Measurements from ENCODE around the gene POTEI. TPM values are rescaled to one million over a fixed set of nuclear protein-coding genes. Genes with fewer than 3 reads are reported as not detected.
"Not testable (repeated sequence)": the region's sequence is repeated elsewhere in the genome, so short reads cannot be mapped to it uniquely, and the experiment has no call there.

POTEI gene
- total RNA-seq, 2 donors from 2014 or later, result under 0.01 TPM; not detected in 1

DNA sequence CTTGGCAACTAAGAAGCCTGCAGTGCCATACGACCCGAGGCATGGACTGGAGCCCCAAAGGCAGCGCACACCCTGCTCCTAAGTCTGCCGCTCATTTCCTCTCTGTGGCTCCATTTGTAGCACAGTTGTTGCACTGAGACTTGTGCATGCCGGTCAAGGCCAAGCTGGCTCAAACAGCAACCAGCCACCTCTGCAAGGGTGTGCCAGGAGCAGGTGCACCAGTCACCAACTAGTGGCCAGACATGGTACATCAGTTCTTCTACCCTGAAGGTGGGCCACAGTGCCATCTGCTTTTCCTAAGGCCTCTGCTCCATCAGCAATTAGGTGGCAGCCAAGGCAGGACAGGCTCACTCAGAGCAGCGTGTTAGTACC, 54.4 kb downstream of the POTEI start:
- H3K4me1 ChIP-seq; intact Hi-C loops (cut with DNase I); H3K36me3 ChIP-seq (replicated peaks in 1 of 2; ENCODE audit: insufficient read depth in 1 of 2, low read depth in 2 of 2); H3K9me3 ChIP-seq; H3K4me3 ChIP-seq; H3K27ac ChIP-seq; H3K27me3 ChIP-seq; ATAC-seq: not testable (repeated sequence)
- WGBS, 2 donors, result 82 to 90% methylated on average over 2 to 6 of the region's 6 CpGs
- TF ChIP-seq, protein P1, sequence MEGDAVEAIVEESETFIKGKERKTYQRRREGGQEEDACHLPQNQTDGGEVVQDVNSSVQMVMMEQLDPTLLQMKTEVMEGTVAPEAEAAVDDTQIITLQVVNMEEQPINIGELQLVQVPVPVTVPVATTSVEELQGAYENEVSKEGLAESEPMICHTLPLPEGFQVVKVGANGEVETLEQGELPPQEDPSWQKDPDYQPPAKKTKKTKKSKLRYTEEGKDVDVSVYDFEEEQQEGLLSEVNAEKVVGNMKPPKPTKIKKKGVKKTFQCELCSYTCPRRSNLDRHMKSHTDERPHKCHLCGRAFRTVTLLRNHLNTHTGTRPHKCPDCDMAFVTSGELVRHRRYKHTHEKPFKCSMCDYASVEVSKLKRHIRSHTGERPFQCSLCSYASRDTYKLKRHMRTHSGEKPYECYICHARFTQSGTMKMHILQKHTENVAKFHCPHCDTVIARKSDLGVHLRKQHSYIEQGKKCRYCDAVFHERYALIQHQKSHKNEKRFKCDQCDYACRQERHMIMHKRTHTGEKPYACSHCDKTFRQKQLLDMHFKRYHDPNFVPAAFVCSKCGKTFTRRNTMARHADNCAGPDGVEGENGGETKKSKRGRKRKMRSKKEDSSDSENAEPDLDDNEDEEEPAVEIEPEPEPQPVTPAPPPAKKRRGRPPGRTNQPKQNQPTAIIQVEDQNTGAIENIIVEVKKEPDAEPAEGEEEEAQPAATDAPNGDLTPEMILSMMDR (IDR thresholded peaks at IDR 0.05), result peak in 1 of 7 experiments; percentile 14
- DNase-seq, result peak in 2 of 4 donors; percentile 10 to 34

DNA sequence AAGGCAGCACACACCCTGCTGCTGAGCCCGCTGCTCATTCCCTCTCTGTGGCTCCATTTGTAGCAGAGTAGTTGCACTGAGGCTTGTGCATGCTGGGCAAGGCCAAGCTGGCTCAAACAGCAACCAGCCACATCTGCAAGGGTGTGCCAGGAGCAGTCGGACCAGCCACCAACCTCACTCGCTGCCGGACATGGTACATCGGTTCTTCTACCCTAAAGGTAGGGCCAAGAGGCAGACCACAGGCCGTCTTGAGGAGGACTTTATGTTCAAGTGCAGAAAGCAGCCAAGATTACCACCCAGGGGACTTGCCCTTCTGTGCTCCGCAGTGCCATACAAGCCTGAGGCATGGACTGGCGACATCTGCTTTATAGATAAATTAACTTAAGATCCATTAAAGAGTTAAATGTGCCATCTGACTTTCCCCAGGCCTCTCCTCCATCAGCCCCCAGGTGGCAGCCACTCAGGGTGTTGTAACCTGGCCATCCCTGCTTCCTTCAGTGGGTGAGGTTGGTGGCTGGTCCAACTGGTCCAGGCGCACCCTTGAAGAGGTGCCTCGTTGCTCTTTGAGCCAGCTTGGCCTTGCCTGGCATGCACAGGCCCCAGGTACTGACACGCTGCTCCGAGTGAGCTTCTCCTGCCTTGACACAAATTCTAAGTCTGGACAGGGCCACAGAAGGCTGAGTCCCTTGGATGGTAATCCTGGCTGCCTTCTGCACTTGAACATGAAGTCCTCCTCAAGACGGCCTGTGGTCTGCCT, 55.0 kb downstream of the POTEI start:
- H3K36me3 ChIP-seq (replicated peaks in 1 of 2; ENCODE audit: insufficient read depth in 1 of 2, low read depth in 2 of 2); ATAC-seq; H3K4me1 ChIP-seq; H3K4me3 ChIP-seq; intact Hi-C loops (cut with DNase I); H3K27me3 ChIP-seq; H3K9me3 ChIP-seq; H3K27ac ChIP-seq; DNase-seq: not testable (repeated sequence)
- WGBS, 2 donors, result 86 to 92% methylated on average over 6 to 13 of the region's 13 CpGs

DNA sequence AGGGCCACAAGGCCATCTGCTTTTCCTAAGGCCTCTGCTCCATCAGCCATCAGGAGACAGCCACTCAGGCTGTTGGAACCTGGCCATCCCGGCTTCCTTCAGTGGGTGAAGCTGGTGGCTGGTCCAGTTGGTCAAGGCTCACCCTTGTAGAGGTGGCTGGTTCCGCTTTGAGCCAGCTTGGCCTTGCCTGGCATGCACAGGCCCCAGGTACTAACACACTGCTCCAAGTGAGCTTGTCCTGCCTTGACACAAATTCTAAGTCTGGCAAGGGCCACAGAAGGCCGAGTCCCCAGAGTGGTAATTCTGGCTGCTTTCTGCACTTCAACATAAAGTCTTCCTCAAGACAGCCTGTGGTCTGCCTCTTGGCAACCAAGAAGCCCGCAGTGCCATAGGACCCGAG, 56.2 kb downstream of the POTEI start:
- H3K27me3 ChIP-seq; H3K9me3 ChIP-seq; intact Hi-C loops (cut with DNase I); DNase-seq; ATAC-seq; H3K36me3 ChIP-seq (replicated peaks in 1 of 2; ENCODE audit: insufficient read depth in 1 of 2, low read depth in 2 of 2); H3K27ac ChIP-seq; H3K4me3 ChIP-seq; H3K4me1 ChIP-seq: not testable (repeated sequence)
- WGBS, 2 donors, result 97% methylated on average over 5 of the region's 5 CpGs; no CpG with 5 or more reads in 1 of the 2 donors

DNA sequence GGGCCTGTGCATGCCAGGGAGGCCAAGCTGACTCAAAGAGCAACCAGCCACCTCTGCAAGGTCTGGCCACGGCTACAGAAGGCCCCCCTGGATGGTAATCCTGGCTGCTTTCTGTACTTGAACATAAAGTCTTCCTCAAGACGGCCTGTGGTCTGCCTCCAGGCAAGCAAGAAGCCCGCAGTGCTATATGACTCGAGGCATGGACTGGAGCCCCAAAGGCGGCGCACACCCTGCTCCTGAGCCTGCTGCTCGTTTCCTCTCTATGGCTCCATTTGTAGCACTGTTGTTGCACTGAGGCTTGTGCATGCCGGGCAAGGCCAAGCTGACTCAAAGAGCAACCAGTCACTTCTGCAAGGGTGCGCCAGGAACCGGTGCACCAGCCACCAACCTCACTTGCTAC, 57.3 kb downstream of the POTEI start:
- intact Hi-C loops (cut with DNase I); H3K9me3 ChIP-seq; H3K27ac ChIP-seq; H3K27me3 ChIP-seq; H3K4me3 ChIP-seq; H3K36me3 ChIP-seq (replicated peaks in 1 of 2; ENCODE audit: insufficient read depth in 1 of 2, low read depth in 2 of 2); ATAC-seq; DNase-seq; H3K4me1 ChIP-seq: not testable (repeated sequence)
- WGBS, 2 donors, result 85% methylated on average over 10 of the region's 10 CpGs; no CpG with 5 or more reads in 1 of the 2 donors

DNA sequence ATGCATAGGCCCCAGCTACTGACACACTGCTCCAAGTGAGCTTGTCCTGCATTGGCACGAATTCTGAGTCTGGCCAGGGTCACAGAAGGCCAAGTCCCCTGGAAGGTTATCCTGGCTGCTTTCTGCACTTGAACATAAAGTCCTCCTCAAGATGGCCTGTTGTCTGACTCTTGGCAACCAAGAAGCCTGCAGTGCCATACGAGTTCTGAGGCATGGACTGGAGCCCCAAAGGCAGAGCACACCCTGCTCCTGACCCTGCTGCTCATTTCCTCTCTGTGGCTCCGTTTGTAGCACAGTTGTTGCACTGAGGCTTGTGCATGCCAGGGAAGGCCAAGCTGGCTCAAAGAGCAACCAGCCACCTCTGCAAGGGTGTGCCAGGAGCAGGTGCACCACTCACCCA, 57.9 kb downstream of the POTEI start:
- WGBS, 2 donors, result 40 to 46% methylated on average over 1 to 3 of the region's 3 CpGs
- H3K36me3 ChIP-seq (replicated peaks in 1 of 2; ENCODE audit: insufficient read depth in 1 of 2, low read depth in 2 of 2); H3K27me3 ChIP-seq; DNase-seq; H3K4me3 ChIP-seq; intact Hi-C loops (cut with DNase I); H3K4me1 ChIP-seq; ATAC-seq; H3K27ac ChIP-seq; H3K9me3 ChIP-seq: not testable (repeated sequence)

DNA sequence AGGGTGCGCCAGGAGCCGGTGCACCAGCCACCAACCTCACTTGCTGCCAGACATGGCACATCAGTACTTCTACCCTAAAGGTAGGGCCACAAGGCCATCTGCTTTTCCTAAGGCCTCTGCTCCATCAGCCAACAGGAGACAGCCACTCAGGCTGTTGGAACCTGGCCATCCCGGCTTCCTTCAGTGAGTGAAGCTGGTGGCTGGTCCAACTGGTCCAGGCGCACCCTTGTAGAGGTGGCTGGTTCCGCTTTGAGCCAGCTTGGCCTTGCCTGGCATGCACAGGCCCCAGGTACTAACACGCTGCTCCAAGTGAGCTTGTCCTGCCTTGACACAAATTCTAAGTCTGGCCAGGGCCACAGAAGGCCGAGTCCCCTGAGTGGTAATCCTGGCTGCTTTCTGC, 58.8 kb downstream of the POTEI start:
- H3K4me3 ChIP-seq; DNase-seq; intact Hi-C loops (cut with DNase I); H3K9me3 ChIP-seq; ATAC-seq; H3K27ac ChIP-seq; H3K36me3 ChIP-seq (replicated peaks in 1 of 2; ENCODE audit: insufficient read depth in 1 of 2, low read depth in 2 of 2); H3K27me3 ChIP-seq; H3K4me1 ChIP-seq: not testable (repeated sequence)
- 80 to 94% methylated on average over 1 to 3 of the region's 7 CpGs for WGBS, 2 donors

DNA sequence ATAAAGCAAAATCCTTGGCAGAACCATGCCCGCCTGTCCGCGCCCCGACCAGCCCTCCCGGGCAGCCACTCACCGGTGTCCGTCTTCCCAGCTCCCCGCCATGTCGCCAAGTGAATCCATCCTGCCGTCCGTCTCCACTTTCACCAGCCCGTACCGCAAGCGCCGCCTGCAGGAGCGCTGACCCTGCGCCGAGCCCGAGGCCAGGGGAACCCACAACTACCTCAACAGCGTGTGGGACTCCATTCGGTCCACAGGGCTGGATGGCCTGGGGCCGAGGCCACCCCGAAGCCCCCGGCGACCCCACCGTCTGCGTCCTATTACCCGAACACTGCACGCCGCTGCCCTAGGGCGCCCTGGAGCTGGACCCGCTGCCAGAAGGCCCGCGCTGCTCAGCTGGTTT, 81.5 kb downstream of the POTEI start:
- H3K4me1 ChIP-seq; H3K36me3 ChIP-seq (replicated peaks in 1 of 2; ENCODE audit: insufficient read depth in 1 of 2, low read depth in 2 of 2); H3K27me3 ChIP-seq; H3K9me3 ChIP-seq; intact Hi-C loops (cut with DNase I): not testable (repeated sequence)
- WGBS, 2 donors, result 0 to 2% methylated on average over 11 to 25 of the region's 34 CpGs
- peak overlapping the region in 1 of 2 donors; percentile 41 for H3K4me3 ChIP-seq
- H3K27ac ChIP-seq, result peak overlapping the region in 2 of 4 donors; percentile 40 to 59
- peak; percentile 66 for ATAC-seq
- TF ChIP-seq, protein P1 (IDR thresholded peaks at IDR 0.05), result peak in 6 of 7 experiments; percentile 20 to 57 (median 38)
- TF ChIP-seq POLR2A (IDR thresholded peaks at IDR 0.05), result peak in 2 of 3 donors; percentile 13 to 16
- DNase-seq, result peak; percentile 63 to 76 (median 68)

DNA sequence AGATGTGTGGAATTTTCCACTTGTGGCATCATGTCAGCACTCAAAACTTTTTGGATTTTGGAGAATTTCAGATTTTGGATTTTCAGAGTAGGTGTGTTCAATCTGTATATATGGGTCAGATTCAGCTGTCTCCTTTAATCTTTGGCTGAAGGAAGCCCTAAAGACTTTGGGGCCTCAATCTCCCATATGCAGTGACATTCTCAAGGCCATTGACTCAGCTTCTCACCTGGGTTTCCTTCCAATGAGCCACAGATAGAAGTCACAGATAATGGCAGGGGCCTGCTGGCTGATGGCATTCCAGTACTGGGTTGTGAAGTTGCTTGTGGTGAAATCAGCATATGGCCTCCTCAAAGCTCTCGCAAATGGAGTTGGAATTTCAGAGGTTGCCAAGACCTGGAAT, 90.3 kb downstream of the POTEI start:
- DNase-seq; intact Hi-C loops (cut with DNase I); H3K4me3 ChIP-seq; H3K4me1 ChIP-seq; H3K27ac ChIP-seq; H3K36me3 ChIP-seq (replicated peaks in 1 of 2; ENCODE audit: insufficient read depth in 1 of 2, low read depth in 2 of 2); H3K9me3 ChIP-seq; H3K27me3 ChIP-seq; ATAC-seq: not testable (repeated sequence)
- WGBS, 2 donors, result 89 to 100% methylated on average over 1 of the region's 1 CpG
